Peyer's patch (tissue), 4 donors: ENCODE data around the gene MLLT10.

Source experiments
- CTCF ChIP-seq, 6 experiments: fragments of 450-650 bp in 4 of 6; fragments of 200-600 bp in 2 of 6; sonication (generic) in 1 of 6; IDR thresholded peaks; one replicate each; pipeline ENCODE4 v1.5.1; 2017 to 2019; ENCODE audit warnings: antibody characterized with exemption in 6 of 6, mild to moderate bottlenecking in 3 of 6, moderate library complexity in 1 of 6
- POLR2A ChIP-seq, 2 donors: fragments of 450-650 bp; IDR thresholded peaks; one replicate each; pipeline ENCODE4 v1.5.1; 2017; ENCODE audit warnings: antibody characterized with exemption in 2 of 2, mild to moderate bottlenecking in 2 of 2, moderate library complexity in 2 of 2

- TF ChIP-seq CTCF (IDR thresholded peaks at IDR 0.05) (no peak), POLR2A (IDR thresholded peaks at IDR 0.05) (no peak)
These were observed 160.6 kb downstream of the MLLT10 start for GRCh38 chr10:21694631-21695030.
